Fibroblast of skin of right biceps (primary cell): ENCODE data around the gene GRAMD1C.

Experiments
- DNase-seq: peaks from one replicate; pipeline ENCODE4 v3.0.0-alpha.2; 2013

Gene GRAMD1C

GRCh38 chr3:113954091-113954685 is 115.6 kb downstream of the GRAMD1C start:
- DNase-seq = no peak

GRCh38 chr3:113963879-113964278 is 125.3 kb downstream of the GRAMD1C start:
- DNase-seq = no peak

GRCh38 chr3:113966172-113966571 is 127.6 kb downstream of the GRAMD1C start:
- no peak for DNase-seq

- DNase-seq = peak; percentile 17
Observed at GRCh38 chr3:113968986-113969385, 130.4 kb downstream of the GRAMD1C start.

- no peak for DNase-seq
Observed at GRCh38 chr3:113977822-113978221, 139.2 kb downstream of the GRAMD1C start.

- DNase-seq = no peak
Observed at GRCh38 chr3:113979916-113980315, 141.3 kb downstream of the GRAMD1C start.

GRCh38 chr3:113981803-113982202 is 143.2 kb downstream of the GRAMD1C start:
- DNase-seq = no peak

- no peak for DNase-seq
Observed at GRCh38 chr3:113983544-113983943, 145.0 kb downstream of the GRAMD1C start.

GRCh38 chr3:113985541-113985940 is 147.0 kb downstream of the GRAMD1C start:
- DNase-seq = no peak
